Measurements from ENCODE around the gene BRPF1.

The BRPF1 gene

DNA sequence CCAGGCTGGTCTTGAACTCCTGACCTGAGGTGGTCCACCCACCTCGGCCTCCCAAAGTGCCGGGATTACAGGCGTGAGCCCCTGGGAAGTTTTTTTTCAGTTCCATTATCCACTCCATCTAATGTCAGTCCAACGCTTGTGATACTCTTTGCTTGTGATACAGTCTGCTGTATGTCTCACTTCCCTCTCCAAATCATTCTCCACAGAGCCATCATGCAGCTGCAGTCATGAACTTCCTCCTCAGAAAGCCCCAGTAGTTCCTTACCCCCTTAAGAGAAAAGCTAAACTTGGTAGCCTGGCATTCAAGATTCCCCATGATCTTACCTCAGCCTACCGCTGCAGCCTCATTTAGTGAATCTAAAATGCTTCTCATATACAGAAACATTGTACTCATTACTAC is 63.7 kb downstream of the BRPF1 start:
- TF ChIP-seq ZBTB7A (IDR thresholded peaks at IDR 0.05; ENCODE audit: low read depth) (no peak), TCF12 (IDR thresholded peaks at IDR 0.05; ENCODE audit: low read depth) (no peak), CEBPB (IDR thresholded peaks at IDR 0.05) (no peak), TAF1 (IDR thresholded peaks at IDR 0.05; ENCODE audit: low read depth) (no peak), RAD21 (IDR thresholded peaks at IDR 0.05; ENCODE audit: low read depth) (no peak), FOXM1 (IDR thresholded peaks at IDR 0.05; ENCODE audit: borderline replicate concordance, low read depth) (no peak), YY1 (IDR thresholded peaks at IDR 0.05; ENCODE audit: low read depth) (no peak)
- TF ChIP-seq, protein P1, sequence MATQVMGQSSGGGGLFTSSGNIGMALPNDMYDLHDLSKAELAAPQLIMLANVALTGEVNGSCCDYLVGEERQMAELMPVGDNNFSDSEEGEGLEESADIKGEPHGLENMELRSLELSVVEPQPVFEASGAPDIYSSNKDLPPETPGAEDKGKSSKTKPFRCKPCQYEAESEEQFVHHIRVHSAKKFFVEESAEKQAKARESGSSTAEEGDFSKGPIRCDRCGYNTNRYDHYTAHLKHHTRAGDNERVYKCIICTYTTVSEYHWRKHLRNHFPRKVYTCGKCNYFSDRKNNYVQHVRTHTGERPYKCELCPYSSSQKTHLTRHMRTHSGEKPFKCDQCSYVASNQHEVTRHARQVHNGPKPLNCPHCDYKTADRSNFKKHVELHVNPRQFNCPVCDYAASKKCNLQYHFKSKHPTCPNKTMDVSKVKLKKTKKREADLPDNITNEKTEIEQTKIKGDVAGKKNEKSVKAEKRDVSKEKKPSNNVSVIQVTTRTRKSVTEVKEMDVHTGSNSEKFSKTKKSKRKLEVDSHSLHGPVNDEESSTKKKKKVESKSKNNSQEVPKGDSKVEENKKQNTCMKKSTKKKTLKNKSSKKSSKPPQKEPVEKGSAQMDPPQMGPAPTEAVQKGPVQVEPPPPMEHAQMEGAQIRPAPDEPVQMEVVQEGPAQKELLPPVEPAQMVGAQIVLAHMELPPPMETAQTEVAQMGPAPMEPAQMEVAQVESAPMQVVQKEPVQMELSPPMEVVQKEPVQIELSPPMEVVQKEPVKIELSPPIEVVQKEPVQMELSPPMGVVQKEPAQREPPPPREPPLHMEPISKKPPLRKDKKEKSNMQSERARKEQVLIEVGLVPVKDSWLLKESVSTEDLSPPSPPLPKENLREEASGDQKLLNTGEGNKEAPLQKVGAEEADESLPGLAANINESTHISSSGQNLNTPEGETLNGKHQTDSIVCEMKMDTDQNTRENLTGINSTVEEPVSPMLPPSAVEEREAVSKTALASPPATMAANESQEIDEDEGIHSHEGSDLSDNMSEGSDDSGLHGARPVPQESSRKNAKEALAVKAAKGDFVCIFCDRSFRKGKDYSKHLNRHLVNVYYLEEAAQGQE (IDR thresholded peaks at IDR 0.05; ENCODE audit: low read depth) = no peak

DNA sequence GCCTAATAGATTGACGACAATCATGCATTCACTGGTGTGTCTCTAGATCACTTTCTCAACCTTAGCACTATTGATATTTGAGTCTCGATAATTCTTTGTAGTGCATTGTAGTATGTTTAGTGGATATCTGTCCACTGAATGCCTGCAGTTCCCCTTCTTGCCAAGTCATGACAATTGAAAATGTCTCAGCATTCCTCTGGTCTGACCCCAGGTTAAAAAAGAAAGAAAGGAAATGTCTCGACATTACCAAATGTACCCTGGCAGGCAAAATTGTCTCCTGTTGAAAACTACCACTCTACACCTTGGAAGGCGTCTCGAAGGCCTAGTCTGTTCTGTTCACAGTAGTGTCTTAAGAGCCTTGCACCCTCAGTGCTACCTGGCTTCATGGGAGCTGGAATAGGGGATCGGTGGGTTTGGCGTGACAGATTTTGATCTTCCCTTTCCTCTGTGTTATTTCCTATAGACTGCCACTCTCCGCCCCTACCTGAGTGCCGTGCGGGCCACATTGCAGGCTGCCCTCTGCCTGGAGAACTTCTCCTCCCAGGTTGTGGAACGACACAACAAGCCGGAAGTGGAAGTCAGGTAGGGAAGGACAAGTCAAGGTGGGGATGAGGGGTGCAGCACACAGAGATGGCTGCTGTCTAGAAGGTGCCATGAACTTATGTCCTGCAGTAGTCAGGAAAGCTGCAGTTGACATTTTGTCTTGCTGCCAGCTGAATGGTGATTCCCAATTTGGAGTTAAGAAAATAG is 65.8 kb downstream of the BRPF1 start:
- TF ChIP-seq YY1 (IDR thresholded peaks at IDR 0.05; ENCODE audit: low read depth) (no peak), TCF12 (IDR thresholded peaks at IDR 0.05; ENCODE audit: low read depth) (no peak), TEAD4 (IDR thresholded peaks at IDR 0.05) (no peak), EGR1 (IDR thresholded peaks at IDR 0.05) (no peak), RAD21 (IDR thresholded peaks at IDR 0.05; ENCODE audit: low read depth) (no peak), ZBTB7A (IDR thresholded peaks at IDR 0.05; ENCODE audit: low read depth) (no peak), EP300 (IDR thresholded peaks at IDR 0.05; ENCODE audit: borderline replicate concordance) (no peak), CREB1 (IDR thresholded peaks at IDR 0.05; ENCODE audit: low read depth) (no peak)
- TF ChIP-seq, protein P2, sequence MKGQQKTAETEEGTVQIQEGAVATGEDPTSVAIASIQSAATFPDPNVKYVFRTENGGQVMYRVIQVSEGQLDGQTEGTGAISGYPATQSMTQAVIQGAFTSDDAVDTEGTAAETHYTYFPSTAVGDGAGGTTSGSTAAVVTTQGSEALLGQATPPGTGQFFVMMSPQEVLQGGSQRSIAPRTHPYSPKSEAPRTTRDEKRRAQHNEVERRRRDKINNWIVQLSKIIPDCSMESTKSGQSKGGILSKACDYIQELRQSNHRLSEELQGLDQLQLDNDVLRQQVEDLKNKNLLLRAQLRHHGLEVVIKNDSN (IDR thresholded peaks at IDR 0.05) = no peak
- TF ChIP-seq, protein P1 (IDR thresholded peaks at IDR 0.05; ENCODE audit: low read depth) = no peak

All from Ishikawa (cell line).